BE2C (cell line): ENCODE data around the gene MRTO4.
"Not testable (repeated sequence)": the region's sequence is repeated elsewhere in the genome, so short reads cannot be mapped to it uniquely, and the experiment has no call there.

Experiments used
- DNase-seq: peaks from one replicate; pipeline ENCODE4 v3.0.0-alpha.2; 2020
- H3K27me3 ChIP-seq: fragments of 250-450 bp; sonication (Bioruptor Pico); 2 replicates; pipeline ENCODE4 v1.5.1; 2020; ENCODE audit warnings: mild to moderate bottlenecking
- H3K36me3 ChIP-seq: fragments of 250-450 bp; sonication (Bioruptor Pico); 2 replicates; pipeline ENCODE4 v1.5.1; 2020; ENCODE audit warnings: mild to moderate bottlenecking
- H3K4me1 ChIP-seq: fragments of 250-450 bp; sonication (Bioruptor Pico); 2 replicates; pipeline ENCODE4 v1.5.1; 2020
- H3K4me3 ChIP-seq: 2 replicates; pipeline ENCODE4 v1.5.1; 2011; ENCODE audit warnings: low read depth, low read length
- H3K9me3 ChIP-seq: fragments of 250-450 bp; sonication (Bioruptor Pico); 2 replicates; pipeline ENCODE4 v1.5.1; 2020
- TF ChIP-seq, protein P1 (sequence below): IDR thresholded peaks from 2 replicates; pipeline ENCODE4 v1.5.1; 2012; ENCODE audit warnings: mild to moderate bottlenecking, low read depth, low read length

MRTO4 gene

DNA sequence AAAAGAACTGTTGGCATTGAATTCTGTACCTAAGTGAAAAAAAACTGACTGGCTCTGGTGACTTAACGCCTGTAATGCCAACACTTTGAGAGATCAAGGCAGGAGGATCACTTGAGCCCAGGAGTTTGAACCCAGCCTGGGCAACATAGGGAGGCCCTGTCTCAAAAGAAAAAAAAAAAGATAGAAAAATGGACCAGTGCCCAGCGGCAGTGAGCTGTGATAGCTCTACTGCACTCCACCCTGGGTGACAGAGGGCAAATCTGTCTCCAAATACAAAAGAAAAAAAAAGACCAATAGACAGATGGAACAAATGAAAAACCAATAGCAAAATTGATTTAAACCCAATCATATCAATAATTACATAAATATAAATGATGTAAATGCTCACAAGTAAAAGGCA, 37.6 kb downstream of the MRTO4 start:
- H3K4me3 ChIP-seq, result peak overlapping the region; percentile 48
- no peaks in the 10 kb centered on the region for H3K27me3 ChIP-seq
- H3K36me3 ChIP-seq, result no peaks in the 10 kb centered on the region
- DNase-seq, result no peak
- TF ChIP-seq, protein P1, sequence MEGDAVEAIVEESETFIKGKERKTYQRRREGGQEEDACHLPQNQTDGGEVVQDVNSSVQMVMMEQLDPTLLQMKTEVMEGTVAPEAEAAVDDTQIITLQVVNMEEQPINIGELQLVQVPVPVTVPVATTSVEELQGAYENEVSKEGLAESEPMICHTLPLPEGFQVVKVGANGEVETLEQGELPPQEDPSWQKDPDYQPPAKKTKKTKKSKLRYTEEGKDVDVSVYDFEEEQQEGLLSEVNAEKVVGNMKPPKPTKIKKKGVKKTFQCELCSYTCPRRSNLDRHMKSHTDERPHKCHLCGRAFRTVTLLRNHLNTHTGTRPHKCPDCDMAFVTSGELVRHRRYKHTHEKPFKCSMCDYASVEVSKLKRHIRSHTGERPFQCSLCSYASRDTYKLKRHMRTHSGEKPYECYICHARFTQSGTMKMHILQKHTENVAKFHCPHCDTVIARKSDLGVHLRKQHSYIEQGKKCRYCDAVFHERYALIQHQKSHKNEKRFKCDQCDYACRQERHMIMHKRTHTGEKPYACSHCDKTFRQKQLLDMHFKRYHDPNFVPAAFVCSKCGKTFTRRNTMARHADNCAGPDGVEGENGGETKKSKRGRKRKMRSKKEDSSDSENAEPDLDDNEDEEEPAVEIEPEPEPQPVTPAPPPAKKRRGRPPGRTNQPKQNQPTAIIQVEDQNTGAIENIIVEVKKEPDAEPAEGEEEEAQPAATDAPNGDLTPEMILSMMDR, result no peak
- H3K4me1 ChIP-seq, result no peaks in the 10 kb centered on the region
- no peaks in the 10 kb centered on the region for H3K9me3 ChIP-seq

DNA sequence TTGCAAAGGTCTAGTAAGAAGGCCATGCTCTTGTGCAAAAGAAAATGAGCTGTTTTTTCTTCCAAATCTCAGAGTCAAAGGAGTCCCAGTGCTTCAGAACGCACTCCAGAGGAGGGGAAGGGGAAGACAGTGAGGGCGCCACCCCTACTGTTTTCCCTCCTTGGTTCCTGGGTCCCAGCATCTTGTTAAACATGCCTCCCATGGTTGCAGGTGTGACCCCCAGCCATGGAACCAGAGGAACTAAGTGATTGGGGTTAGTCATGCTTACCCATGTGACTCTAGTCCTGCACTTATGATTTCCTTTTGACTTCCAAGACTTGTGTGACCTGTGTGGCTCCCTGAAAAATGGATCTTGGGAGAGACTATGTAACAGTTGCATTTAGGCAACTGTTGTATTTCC, 43.0 kb downstream of the MRTO4 start:
- Histone ChIP-seq H3K27me3 (no peaks in the 10 kb centered on the region), H3K9me3 (no peaks in the 10 kb centered on the region), H3K4me3 (no peak overlapping the region), H3K4me1 (no peaks in the 10 kb centered on the region), H3K36me3 (no peaks in the 10 kb centered on the region)
- TF ChIP-seq, protein P1, result no peak
- no peak for DNase-seq

DNA sequence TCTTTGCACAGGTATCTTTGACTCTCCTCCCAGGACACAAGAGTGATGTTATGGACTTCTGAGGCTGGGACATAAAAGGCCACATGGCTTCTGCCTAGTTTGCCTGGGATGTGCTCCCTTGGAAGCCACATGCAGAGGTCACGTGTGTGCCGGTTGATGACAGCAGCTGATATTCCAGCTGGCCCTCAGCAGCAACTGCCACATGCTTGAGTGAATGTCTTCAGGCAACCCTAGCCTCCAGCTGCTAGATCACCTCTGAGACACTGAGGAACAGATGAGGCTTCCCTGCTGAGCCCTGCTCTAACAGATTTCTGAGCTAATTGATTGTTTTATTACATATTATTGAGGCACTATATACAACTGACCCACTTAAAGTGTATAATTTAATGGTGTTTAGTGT, 48.6 kb downstream of the MRTO4 start:
- H3K9me3 ChIP-seq, result no peaks in the 10 kb centered on the region
- H3K4me3 ChIP-seq, result no peak overlapping the region
- DNase-seq, result peak; percentile 19
- H3K36me3 ChIP-seq, result no peaks in the 10 kb centered on the region; the same call in 1 of the 2 replicates
- H3K4me1 ChIP-seq, result no peaks in the 10 kb centered on the region
- H3K27me3 ChIP-seq, result no peaks in the 10 kb centered on the region
- TF ChIP-seq, protein P1, result no peak

DNA sequence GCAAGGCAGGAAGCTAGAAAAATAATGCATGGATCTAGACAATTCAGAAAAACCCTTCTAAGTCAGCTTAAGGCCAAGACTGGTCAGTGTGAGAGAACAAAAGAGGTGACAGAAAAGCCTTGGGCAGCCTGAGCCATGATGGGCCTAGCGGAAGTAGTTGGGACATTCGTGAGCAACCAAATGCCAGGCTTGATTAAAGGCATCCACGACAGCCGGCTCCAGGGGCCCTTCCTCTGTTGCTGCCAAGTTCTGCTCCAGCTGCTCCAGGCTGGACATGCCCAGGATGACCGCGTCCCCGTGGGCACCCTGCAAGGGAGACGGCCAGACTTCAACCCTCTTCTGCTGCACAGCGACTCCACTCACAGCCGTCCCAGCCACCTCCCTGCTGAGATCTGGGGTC, 52.5 kb downstream of the MRTO4 start:
- not testable (repeated sequence) for H3K27me3 ChIP-seq, DNase-seq, H3K4me1 ChIP-seq, H3K4me3 ChIP-seq, H3K9me3 ChIP-seq, H3K36me3 ChIP-seq

DNA sequence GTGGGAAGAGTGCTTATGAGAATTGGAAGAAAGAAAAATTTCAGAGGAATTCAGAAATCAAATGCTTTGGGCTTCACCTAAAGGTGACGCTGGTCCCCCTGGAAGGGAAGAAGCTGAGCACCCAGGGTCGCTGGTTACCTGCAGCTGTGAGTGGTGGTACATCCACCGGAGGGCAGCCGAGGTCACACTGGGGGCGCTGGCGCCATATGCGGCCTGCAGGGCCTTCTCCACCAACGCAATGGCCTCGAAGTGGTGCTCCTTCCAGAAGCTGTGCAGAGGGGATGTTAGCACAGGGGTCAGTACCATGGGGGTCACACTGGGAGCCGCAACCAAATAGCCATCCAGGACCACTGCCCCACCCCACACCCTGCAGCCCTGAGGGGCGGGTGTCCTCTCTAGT, 54.3 kb downstream of the MRTO4 start:
- Histone ChIP-seq H3K4me1 (no peaks in the 10 kb centered on the region), H3K36me3 (no peaks in the 10 kb centered on the region; the same call in 1 of the 2 replicates)

DNA sequence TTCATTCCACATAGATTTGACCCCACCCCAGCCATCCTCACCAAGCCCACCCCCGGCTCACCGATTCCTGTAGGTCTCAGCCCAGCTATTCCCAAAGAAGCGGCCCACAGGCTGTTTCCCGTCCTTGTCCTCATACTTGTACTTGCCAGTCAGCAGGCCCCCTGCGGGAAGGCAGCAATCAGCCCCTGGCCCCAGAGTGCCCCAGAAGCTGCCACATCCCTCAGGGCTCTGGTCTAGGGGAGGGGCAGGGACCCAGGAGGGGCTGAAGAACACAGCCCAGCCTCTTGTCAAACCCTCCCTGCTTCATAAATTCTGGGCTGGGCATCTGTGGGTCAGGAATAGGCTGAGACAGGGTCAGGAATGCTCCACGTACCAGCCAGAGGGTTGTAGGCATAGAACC, 55.3 kb downstream of the MRTO4 start:
- TF ChIP-seq, protein P1, result no peak
- Histone ChIP-seq H3K27me3 (no peaks in the 10 kb centered on the region), H3K36me3 (no peaks in the 10 kb centered on the region; the same call in 1 of the 2 replicates), H3K4me1 (no peaks in the 10 kb centered on the region), H3K4me3 (no peak overlapping the region), H3K9me3 (no peaks in the 10 kb centered on the region)
- no peak for DNase-seq

More for the DNA sequence above, 54.3 kb downstream of the MRTO4 start:
- Histone ChIP-seq H3K9me3 (no peaks in the 10 kb centered on the region), H3K27me3 (no peaks in the 10 kb centered on the region), H3K4me3 (no peak overlapping the region)
- TF ChIP-seq, protein P1, result no peak
- DNase-seq, result no peak
